Measurements from ENCODE around the gene COQ3. TPM values are rescaled to one million over a fixed set of nuclear protein-coding genes. Genes with fewer than 3 reads are reported as not detected.
A peak's percentile ranks its signal among the peaks of the same experiment; 100 is the strongest.

Gene COQ3
- total and polyA plus RNA-seq, 12 donors, result 22.4 to 41.5 (median 33.4) TPM

- H3K4me3 ChIP-seq, result peak overlapping the region in 3 of 10 donors; percentile 67 to 95 (median 79)
- H3K4me1 ChIP-seq, result peaks cover 7 to 85% (median 75%) of the 10 kb centered on the region in 9 donors
- ATAC-seq, result no peak
- no peak for TF ChIP-seq CTCF (IDR thresholded peaks at IDR 0.05)
- intact Hi-C loops (cut with DNase I), result loop anchor here in 4 of 10 donors (10.0 kb wide), 2 partner anchors 92 to 142 kb away; partner anchors contain the start of genes USP45 (in 3 of the 4) and CCNC (in 1 of the 4)
- no peak overlapping the region for H3K27ac ChIP-seq
- peaks cover 0 to 7% (median 0%) of the 10 kb centered on the region in 9 donors for H3K36me3 ChIP-seq
- 81% methylated on average over 6 of the region's 6 CpGs for WGBS, 2 donors
- DNase-seq, result no peak
- no peaks in the 10 kb centered on the region for H3K9me3 ChIP-seq
- H3K27me3 ChIP-seq, result no peaks in the 10 kb centered on the region
These were observed 28.9 kb upstream of the COQ3 start for GRCh38 chr6:99422912-99423311.

- Histone ChIP-seq H3K27ac (no peak overlapping the region), H3K4me3 (no peak overlapping the region), H3K36me3 (peaks cover 0 to 28% (median 0%) of the 10 kb centered on the region in 9 donors), H3K9me3 (no peaks in the 10 kb centered on the region), H3K4me1 (peaks cover 0 to 98% (median 68%) of the 10 kb centered on the region in 9 donors), H3K27me3 (no peaks in the 10 kb centered on the region)
- no peak for DNase-seq
- no peak for TF ChIP-seq CTCF (IDR thresholded peaks at IDR 0.05)
- ATAC-seq, result no peak
- intact Hi-C loops (cut with DNase I), result no loop called here
- 80 to 82% methylated on average over 9 of the region's 9 CpGs for WGBS, 2 donors
These were observed 23.1 kb upstream of the COQ3 start for GRCh38 chr6:99416892-99417767.

- Histone ChIP-seq H3K9me3 (no peaks in the 10 kb centered on the region), H3K4me1 (peaks cover 0 to 95% (median 60%) of the 10 kb centered on the region in 9 donors), H3K4me3 (no peak overlapping the region), H3K36me3 (peaks cover 0 to 35% (median 0%) of the 10 kb centered on the region in 9 donors), H3K27me3 (no peaks in the 10 kb centered on the region), H3K27ac (no peak overlapping the region)
- DNase-seq (no peak), ATAC-seq (no peak)
- no peak for TF ChIP-seq CTCF (IDR thresholded peaks at IDR 0.05)
- 76 to 78% methylated on average over 2 of the region's 2 CpGs for WGBS, 2 donors
- intact Hi-C loops (cut with DNase I), result no loop called here
These were observed 22.2 kb upstream of the COQ3 start for GRCh38 chr6:99416226-99416625.

GRCh38 chr6:99415446-99415845 is 21.5 kb upstream of the COQ3 start:
- no peak for TF ChIP-seq CTCF (IDR thresholded peaks at IDR 0.05)
- no peaks in the 10 kb centered on the region for H3K9me3 ChIP-seq
- H3K4me3 ChIP-seq, result no peak overlapping the region
- ATAC-seq, result no peak
- peaks cover 0 to 42% (median 5%) of the 10 kb centered on the region in 9 donors for H3K36me3 ChIP-seq
- intact Hi-C loops (cut with DNase I), result no loop called here
- no peak overlapping the region for H3K27ac ChIP-seq
- no peak for DNase-seq
- H3K4me1 ChIP-seq, result peaks cover 0 to 93% (median 54%) of the 10 kb centered on the region in 9 donors
- H3K27me3 ChIP-seq, result no peaks in the 10 kb centered on the region
